GM19463 (cell line): ENCODE data around the gene DENND5B.
A peak's percentile ranks its signal among the peaks of the same experiment; 100 is the strongest.
"Not testable (repeated sequence)": the region's sequence is repeated elsewhere in the genome, so short reads cannot be mapped to it uniquely, and the experiment has no call there.

ENCODE experiments used
- ATAC-seq: cut with Tn5 transposase; IDR thresholded peaks from one replicate; pipeline ENCODE4 v1.9.1; 2021; ENCODE audit warnings: mild to moderate bottlenecking, moderate library complexity; ENCODE audit not compliant: unreplicated experiment

The DENND5B gene

GRCh38 chr12:31388713-31389112, 202.2 kb downstream of the DENND5B start:
- no peak for ATAC-seq

DNA sequence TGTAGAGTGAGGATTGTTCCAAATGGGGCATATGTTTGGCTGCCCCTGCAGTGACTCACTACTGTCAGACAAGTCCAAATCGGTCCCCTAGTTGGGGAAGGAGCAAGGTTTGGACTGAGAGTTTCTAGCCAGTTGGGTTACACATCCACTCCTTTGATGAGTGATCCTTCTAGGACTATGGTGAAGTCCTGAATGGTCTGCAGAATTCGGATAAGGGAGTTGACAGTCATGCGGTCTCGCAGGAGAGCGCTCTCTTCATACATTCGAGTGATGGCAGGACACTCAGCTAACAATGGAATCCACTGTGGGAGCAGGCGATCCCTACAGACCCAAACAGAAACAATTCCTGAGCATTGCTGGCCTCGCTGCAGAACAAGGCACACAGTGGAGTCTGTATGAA, 203.5 kb downstream of the DENND5B start:
- no peak for ATAC-seq

DNA sequence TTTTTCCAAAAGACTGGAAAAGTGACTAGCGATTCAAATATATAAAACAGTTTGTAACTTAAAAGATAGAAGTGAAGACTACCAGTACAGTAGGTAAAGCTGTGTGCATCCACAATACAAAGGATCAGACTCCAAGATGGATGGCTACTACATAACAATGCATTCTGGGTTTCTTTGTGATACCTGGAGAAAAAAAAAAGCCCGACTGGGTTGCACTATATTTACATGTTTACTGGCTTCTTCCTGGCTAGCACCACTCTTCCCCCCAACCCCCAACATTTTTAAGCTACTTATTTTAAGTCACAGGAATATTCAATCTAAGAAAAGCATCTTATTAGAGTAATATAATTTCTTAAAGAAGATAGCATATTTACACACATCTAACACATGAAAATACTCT, 203.9 kb downstream of the DENND5B start:
- no peak for ATAC-seq

DNA sequence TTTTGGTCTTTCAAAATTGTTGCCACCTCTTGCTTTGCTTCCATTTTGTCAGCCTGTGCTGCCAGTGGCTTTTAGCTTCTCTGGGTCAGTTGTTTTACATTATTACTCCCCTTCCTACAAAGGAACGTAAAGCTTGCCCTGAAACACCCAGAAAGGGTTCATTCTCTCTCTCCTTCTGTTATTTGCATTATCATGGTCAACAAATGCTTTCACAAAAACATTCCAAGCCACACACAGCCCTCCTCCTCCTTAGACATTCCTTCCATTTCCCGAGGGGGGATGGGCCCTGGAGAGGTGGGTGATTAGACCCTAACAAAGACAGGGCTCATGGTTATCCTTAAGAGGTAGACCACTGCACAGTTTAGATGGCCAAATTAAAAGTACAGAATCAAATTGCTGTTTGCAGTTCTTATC, 204.6 kb downstream of the DENND5B start:
- ATAC-seq: no peak

DNA sequence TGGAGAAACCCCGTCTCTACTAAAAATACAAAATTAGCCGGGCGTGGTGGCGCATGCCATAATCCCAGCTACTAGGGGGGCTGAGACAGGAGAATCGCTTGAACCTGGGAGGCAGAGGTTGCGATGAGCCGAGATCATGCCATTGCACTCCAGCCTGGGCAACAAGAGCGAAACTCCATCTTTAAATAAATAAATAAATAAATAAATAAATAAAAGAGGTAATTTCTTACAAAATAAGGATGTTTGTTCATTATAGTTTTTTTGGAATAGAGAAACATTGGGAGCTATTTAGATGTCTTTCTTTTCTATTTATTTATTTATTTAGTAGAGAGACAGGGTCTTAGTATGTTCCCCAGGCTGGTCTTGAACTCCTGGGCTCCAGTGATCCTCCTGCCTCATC, 213.7 kb downstream of the DENND5B start:
- not testable (repeated sequence) for ATAC-seq

DNA sequence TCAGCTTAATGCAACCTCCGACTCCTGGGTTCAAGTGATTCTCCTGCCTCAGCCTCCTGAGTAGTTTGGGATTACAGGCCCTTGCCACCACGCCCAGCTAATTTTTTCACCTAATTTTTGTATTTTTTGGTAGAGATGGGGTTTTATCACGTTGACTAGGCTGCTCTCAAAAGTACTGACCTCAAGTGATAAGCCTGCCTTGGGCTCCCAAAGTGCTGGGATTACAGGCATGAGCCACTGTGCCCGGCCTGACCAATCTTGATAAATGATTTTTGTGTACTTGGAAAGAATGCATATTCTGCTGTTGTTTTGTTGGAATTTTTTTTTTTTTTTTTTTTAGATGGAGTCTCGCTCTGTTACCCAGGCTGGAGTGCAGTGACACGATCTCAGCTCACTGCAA, 215.5 kb downstream of the DENND5B start:
- ATAC-seq: not testable (repeated sequence)

DNA sequence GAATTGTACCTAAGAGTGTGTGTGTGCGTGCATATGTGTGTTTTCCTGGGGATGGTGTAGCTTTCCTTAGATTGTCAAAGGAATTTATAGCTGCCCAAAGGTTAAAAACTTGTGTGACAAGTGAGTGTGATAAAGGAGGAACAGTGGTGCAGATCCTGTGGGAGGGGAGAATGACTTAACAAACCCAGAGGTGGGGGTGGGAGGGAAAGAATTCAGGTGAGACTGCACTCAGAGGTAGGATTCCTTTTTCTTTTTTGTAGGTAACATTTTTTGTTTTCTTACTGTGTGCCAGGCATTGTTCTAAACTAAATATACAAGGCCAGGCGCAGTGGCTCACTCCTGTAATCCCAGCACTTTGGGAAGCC, 219.7 kb downstream of the DENND5B start:
- ATAC-seq: no peak

GRCh38 chr12:31370531-31371255, 220.2 kb downstream of the DENND5B start:
- ATAC-seq: no peak

GRCh38 chr12:31369712-31370521, 221.0 kb downstream of the DENND5B start:
- ATAC-seq: no peak

DNA sequence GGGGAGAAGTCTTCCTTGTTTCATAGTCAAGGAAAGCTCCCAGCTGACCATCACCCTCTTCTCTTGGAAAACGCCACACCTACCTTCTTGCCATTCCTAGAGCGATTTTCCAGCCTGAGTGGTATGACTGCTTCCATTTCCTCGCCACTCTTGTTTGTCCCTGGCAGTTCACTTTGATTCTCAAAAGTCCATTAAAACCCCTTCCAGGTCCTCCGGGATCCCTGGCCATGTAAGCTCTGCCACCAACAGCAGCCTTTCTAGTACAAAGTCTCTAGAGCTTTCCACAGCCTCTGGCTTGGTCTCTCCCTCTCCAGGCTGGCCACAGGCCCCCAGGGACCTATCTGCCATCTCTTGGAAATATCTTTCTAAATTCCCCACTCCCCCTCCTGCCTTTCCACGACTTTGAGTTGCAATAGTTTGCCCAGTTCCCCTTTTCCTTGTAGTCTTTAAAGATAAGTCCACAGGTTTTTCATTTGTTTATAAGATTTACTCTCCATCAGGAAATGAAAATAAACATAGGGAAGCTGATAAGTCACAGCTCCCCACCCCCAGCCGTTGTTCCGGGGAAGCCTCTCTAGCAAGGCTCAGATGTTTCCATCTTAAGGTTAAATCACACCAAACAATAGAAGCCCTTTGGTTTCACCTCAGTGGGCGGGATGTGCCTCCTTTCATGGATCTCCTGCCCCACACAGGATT, 222.1 kb downstream of the DENND5B start:
- no peak for ATAC-seq

GRCh38 chr12:31366104-31366621, 224.8 kb downstream of the DENND5B start:
- ATAC-seq: no peak

GRCh38 chr12:31363831-31364230, 227.1 kb downstream of the DENND5B start:
- no peak for ATAC-seq

DNA sequence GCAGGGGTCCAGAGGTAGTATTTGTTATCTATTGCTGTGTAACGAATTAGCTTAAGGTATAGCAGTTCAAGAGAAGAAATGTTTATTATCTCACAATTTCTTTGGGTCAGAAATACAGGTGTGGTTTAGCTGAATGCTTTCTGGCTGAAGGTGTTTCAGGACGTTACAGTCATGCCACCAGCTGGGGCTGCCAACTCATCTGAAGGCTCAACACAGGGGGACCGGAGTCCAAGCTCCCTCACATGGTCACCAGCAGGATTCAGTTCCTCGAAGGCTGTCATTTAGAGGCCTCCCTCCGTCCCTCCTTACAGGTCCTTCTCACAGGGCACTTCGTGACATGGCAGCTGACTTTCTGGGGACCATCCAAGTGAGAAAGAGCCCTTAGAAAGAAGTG, 227.5 kb downstream of the DENND5B start:
- peak; percentile 4 for ATAC-seq

DNA sequence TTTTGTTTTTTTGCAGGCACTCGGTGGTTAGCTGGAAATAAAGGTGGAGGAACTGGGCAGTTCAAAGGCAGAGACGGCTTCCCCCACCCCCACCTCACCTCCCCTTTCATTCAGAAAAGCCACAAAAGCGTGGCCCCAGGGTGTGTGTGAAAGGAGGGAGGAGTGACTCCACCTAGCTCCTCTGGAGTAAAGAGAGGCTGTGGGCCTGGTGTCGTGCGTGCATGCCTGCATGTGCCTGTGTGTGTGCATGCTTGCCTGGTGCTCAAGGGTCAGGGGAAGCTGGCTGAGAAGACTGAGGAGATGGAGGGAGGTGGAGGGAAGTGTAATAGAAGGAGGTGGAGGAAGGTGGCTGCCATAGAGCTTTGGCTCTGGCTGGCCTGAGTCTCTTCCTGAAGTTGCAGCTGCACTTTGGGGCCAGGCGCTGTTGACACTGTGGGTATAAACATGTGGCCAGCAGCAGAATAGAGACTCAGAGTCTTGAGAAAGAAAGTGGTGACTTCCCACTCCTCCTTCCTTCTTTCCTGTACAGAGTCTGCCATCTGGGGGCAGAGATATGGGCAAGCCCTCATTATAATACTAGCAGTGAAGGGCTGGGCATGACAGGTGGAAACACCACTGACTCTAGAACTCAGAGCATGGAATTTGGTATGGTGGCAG, 228.0 kb downstream of the DENND5B start:
- peak; percentile 79 for ATAC-seq

DNA sequence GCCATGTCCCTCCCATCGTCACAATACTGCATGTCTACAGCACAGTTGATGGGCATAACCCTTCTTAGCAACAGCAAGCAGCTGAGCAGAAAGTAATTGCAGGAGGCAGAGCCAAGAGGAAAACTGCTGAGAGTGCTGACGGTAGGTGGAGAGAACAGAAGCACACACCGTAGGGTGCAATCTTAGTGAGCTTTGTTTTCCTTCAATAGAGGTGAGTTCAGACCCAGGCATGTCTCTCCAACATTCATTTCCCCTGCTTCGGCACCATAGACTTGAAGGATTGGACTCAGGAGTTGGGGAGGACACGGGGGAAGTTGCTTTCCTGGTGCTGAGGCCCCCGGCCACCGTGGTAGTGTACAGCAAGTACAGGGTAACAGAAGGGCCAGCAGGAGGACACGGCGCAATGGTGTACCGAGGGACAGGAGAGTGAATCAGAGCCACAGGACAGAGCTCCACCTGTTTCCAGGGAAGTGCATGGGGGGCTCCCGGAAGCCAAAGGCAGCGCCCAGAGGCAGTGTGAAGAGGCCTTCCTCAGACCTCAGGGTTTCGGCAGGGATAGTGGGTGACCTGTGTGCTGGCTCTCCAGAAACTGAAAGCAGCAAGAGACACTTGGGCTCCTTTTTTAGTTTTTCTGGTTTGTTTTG, 228.7 kb downstream of the DENND5B start:
- ATAC-seq: peak; percentile 38

DNA sequence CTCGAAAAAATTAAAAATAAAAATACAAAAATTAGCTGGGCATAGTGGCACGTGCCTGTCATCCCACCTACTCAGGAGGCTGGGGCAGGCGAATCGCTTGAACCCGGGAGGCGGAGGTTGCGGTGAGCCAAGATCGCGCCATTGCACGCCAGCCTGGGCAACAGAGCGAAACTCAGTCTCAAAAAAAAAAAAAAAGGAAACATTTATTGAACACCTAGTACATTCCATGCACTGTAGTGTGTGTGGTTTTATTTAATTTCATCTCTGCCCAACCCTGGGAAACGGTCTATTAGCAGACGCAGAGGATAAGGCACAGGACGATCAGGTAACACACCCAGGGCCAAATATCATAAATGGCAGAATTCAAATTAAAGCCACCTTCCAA, 229.2 kb downstream of the DENND5B start:
- ATAC-seq: no peak

- no peak for ATAC-seq
These were observed 235.2 kb downstream of the DENND5B start for GRCh38 chr12:31355747-31356107.

DNA sequence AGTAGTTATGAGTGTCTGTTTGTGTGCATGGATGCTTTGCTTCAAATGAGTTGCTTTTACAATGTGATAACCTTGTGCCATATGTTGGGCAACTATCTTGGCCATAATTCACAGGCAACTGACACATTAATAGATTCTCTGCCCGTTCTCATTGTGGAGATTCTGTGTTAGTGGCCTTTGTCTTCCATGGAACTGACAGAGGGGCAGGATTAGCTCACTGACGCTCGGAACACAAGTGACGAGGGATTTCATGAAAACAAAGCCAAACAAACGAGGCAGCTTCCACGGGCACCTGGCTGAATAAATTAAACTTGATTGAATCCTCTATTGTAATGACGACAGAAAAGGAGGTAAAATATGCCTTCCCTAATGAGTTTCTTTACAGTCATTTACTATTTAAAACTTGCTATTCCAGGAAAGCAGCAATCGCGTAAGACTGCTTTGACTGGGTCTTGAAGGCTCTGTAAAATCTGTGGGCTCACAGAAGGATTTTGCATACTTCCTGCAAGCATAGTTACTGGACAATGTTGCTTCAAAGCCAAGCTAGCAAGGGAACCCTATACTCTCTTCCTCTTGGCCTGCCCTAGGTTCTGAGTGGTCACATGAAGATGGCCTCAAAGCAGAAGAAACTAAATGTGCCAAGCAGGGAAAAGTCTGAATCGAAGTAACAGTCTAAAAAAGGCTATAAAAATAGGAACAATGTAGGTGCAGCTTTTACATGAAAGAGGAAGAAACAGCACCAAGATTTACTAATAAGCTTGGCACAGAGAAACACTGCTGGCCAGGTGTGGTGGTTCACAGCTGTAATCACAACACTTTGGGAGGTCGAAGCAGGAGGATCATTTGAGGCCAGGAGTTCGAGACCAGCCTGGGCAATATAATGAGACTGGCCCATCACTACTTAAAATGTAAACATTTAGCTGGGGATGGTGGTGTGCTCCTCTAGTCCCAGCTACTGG, 236.9 kb downstream of the DENND5B start:
- no peak for ATAC-seq

DNA sequence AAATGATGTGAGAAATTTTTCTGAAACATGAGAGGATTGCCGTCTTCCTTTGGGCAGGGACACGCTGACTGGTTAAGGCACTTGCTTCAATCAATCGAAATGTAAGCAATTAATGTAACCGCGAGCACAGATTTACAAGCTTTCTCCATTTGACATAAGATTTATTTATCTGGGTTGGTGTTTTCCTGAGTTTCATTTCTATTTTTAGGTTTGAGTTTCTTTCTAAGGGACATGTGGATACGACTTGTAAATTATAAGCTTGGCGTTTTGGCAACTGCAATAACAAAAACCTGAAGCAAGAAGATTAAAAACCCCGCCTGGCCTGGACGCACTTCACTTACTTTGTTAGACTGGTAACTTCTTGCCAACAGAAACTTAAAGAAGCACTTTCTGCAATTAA, 244.7 kb downstream of the DENND5B start:
- no peak for ATAC-seq

GRCh38 chr12:31343139-31343538, 247.8 kb downstream of the DENND5B start:
- no peak for ATAC-seq
